SK-N-SH treated with all-trans-retinoic acid at 6 μM for 48 hours (cell line): ENCODE measurements around the gene RAMP1.

ENCODE experiments used
- TF ChIP-seq, protein P1 (sequence below): fragments of 250-450 bp; sonication (Bioruptor Pico); IDR thresholded peaks from 2 replicates; pipeline ENCODE4 v1.5.1; 2021; ENCODE audit warnings: mild to moderate bottlenecking, moderate library complexity

Gene RAMP1

GRCh38 chr2:237961637-237962036 lies 102.2 kb downstream of the RAMP1 start (continued):
- TF ChIP-seq, protein P1, sequence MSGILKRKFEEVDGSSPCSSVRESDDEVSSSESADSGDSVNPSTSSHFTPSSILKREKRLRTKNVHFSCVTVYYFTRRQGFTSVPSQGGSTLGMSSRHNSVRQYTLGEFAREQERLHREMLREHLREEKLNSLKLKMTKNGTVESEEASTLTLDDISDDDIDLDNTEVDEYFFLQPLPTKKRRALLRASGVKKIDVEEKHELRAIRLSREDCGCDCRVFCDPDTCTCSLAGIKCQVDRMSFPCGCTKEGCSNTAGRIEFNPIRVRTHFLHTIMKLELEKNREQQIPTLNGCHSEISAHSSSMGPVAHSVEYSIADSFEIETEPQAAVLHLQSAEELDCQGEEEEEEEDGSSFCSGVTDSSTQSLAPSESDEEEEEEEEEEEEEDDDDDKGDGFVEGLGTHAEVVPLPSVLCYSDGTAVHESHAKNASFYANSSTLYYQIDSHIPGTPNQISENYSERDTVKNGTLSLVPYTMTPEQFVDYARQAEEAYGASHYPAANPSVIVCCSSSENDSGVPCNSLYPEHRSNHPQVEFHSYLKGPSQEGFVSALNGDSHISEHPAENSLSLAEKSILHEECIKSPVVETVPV (CRISPR knock-in tag) = no peak
